ENCODE measurements around the gene RNF151. TPM values are rescaled to one million over a fixed set of nuclear protein-coding genes. Genes with fewer than 3 reads are reported as not detected.
"Not testable (repeated sequence)": the region's sequence is repeated elsewhere in the genome, so short reads cannot be mapped to it uniquely, and the experiment has no call there.

RNF151 gene, protein sequence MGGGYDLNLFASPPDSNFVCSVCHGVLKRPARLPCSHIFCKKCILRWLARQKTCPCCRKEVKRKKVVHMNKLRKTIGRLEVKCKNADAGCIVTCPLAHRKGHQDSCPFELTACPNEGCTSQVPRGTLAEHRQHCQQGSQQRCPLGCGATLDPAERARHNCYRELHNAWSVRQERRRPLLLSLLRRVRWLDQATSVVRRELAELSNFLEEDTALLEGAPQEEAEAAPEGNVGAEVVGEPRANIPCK
- polyA plus RNA-seq (2013), result 0.05 TPM

DNA sequence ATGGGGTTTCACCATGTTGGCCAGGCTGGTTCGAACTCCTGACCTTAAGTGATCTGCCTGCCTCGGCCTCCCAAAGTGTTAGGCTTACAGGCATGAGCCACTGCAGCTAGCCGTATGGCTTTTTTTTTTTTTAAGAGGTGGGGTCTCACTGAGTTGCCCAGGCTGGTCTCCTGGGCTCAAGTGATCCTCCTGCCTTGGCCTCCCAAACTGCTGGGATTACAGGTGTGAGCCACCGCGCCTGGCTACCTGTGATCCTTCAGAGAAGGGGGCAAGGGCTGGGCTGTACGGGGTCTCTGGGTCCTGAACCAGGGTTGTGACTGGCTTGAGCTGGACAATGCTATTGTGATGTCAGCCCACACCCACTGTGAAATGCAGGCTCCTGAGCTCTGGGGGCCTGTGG is at the start of gene RNF151:
Gene RNF151 (plus strand): TSS at position 397 of the 400 bp plus-strand sequence. CDS start 26 bp downstream, outside the sequence.
- H3K4me3 ChIP-seq (ENCODE audit: control insufficient read depth in 1 of 7, extremely low read depth in 1 of 7, insufficient read depth in 4 of 7, low read depth in 2 of 7, low read length in 6 of 7), result peak within 1 kb of the TSS in 6 of 7 experiments; percentile 62 to 96 (median 88)
- peaks cover 0 to 27% (median 18%) of the 10 kb centered on the region in 4 experiments for H3K36me3 ChIP-seq (ENCODE audit: control insufficient read depth in 4 of 4, insufficient read depth in 4 of 4, low read length in 3 of 4)
- ChIA-PET CTCF (interaction anchor here (1.0 to 1.1 kb wide), 3 partner anchors 10 to 77 kb away, joined by 3 read pairs; no protein-coding TSS in a partner anchor), POLR2A (interaction anchor here (0.5 kb wide), 1 partner anchor 20 kb away, joined by 3 read pairs; no protein-coding TSS in a partner anchor)
- no peaks in the 10 kb centered on the region for H3K27me3 ChIP-seq (replicated peaks in 2 of 5; ENCODE audit: control insufficient read depth in 4 of 5, insufficient read depth in 5 of 5, low read length in 4 of 5)
- WGBS (ENCODE audit: insufficient coverage), result 100% methylated on average over 5 of the region's 6 CpGs
- no peak for DNase-seq
- peaks cover 0 to 42% (median 34%) of the 10 kb centered on the region in 4 experiments for H3K4me1 ChIP-seq (ENCODE audit: control extremely low read depth in 1 of 4, control insufficient read depth in 4 of 4, insufficient read depth in 4 of 4, low read length in 3 of 4)
- H3K9me3 ChIP-seq (ENCODE audit: control extremely low read depth in 1 of 5, control insufficient read depth in 4 of 5, insufficient read depth in 2 of 5, low read depth in 1 of 5, low read length in 4 of 5), result no peaks in the 10 kb centered on the region
- peak within 1 kb of the TSS; percentile 95 to 98 for H3K27ac ChIP-seq (ENCODE audit: insufficient read depth in 1 of 2, low read depth in 1 of 2, low read length in 2 of 2, poor library complexity in 1 of 2, severe bottlenecking in 2 of 2)

DNA sequence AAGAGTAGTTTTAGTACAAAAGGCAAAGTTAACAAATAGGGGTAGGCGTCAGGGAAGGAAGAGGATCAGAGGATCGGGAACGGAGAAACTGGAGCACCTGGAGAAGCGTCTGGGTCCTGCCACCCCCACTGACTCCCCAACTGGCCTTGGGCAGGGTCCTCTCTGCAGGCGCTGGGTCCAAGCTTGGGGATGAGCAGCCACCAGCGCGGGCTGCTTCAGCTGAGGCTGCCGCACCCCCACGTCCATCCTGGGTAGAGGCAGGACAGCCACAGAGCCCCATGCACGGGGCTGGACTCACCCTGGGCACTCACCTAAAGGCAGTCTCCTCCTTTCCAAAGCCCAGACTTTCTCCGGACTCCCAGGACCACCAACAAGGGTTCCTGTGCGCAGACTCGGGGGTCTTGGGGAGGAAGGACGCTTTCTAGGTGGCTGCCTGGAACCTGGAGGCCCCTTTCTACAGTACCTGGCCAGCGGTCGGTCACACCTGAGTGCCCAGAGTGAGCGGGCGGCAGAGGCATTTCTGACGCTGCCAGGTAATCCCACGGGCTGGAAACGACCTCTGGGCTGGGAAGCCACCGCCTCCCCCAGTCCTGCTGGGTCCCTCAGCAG is 49.5 kb upstream of the RNF151 start:
- no peak for DNase-seq
- no peak overlapping the region for H3K27ac ChIP-seq (ENCODE audit: insufficient read depth in 1 of 2, low read depth in 1 of 2, low read length in 2 of 2, poor library complexity in 1 of 2, severe bottlenecking in 2 of 2)
- H3K4me3 ChIP-seq (ENCODE audit: control insufficient read depth in 1 of 7, extremely low read depth in 1 of 7, insufficient read depth in 4 of 7, low read depth in 2 of 7, low read length in 6 of 7), result no peak overlapping the region
- peaks cover 0 to 3% (median 2%) of the 10 kb centered on the region in 4 experiments for H3K4me1 ChIP-seq (ENCODE audit: control extremely low read depth in 1 of 4, control insufficient read depth in 4 of 4, insufficient read depth in 4 of 4, low read length in 3 of 4)
- H3K9me3 ChIP-seq (ENCODE audit: control extremely low read depth in 1 of 5, control insufficient read depth in 4 of 5, insufficient read depth in 2 of 5, low read depth in 1 of 5, low read length in 4 of 5), result peaks cover 0 to under 1% (median 0%) of the 10 kb centered on the region in 5 experiments
- 6% methylated on average over 22 of the region's 22 CpGs for WGBS (ENCODE audit: insufficient coverage)
- ChIA-PET POLR2A (interaction anchor here (0.6 kb wide), 1 partner anchor 133 kb away, joined by 3 read pairs; no protein-coding TSS in a partner anchor), CTCF (no interaction called here)
- H3K27me3 ChIP-seq (replicated peaks in 2 of 5; ENCODE audit: control insufficient read depth in 4 of 5, insufficient read depth in 5 of 5, low read length in 4 of 5), result peaks cover under 1 to 92% (median 41%) of the 10 kb centered on the region in 5 experiments
- H3K36me3 ChIP-seq (ENCODE audit: control insufficient read depth in 4 of 4, insufficient read depth in 4 of 4, low read length in 3 of 4), result no peaks in the 10 kb centered on the region

DNA sequence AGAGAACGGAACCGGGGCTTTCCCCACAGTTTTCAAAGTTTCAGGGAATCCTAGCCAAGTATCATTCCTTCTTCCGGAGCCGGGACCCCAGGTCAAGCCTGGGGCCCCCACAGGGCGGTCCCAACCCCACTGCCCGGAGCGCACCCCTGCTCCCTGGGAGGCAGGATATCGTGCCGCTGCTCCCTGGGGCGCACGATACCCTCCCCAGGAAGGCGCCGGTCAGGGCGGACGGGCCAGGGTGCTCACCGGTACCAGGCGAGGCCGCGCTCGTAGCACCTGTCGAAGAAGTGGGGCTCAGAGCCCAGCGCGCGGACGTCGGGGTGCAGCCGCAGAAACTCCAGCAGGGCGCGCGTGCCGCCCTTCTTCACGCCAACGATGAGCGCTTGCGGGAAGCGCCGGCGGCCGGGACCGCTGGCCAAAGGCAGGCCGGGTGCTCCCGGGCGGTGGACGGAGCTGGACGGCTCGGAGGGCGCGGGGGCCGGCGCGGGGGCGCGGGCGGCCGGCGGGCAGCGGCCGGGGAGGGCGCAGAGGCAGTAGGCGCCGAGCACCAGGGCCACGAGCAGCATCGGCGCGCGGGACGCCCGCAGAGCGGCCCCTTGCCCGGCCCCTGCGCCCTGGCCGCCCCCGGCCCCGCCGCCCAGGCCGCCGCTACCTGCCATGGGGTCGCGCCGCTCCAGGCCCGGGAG is 48.8 kb upstream of the RNF151 start:
- peaks cover 0 to 3% (median 2%) of the 10 kb centered on the region in 4 experiments for H3K4me1 ChIP-seq (ENCODE audit: control extremely low read depth in 1 of 4, control insufficient read depth in 4 of 4, insufficient read depth in 4 of 4, low read length in 3 of 4)
- no peak overlapping the region for H3K27ac ChIP-seq (ENCODE audit: insufficient read depth in 1 of 2, low read depth in 1 of 2, low read length in 2 of 2, poor library complexity in 1 of 2, severe bottlenecking in 2 of 2)
- peaks cover 5 to 99% (median 45%) of the 10 kb centered on the region in 5 experiments for H3K27me3 ChIP-seq (replicated peaks in 2 of 5; ENCODE audit: control insufficient read depth in 4 of 5, insufficient read depth in 5 of 5, low read length in 4 of 5)
- no peak overlapping the region for H3K4me3 ChIP-seq (ENCODE audit: control insufficient read depth in 1 of 7, extremely low read depth in 1 of 7, insufficient read depth in 4 of 7, low read depth in 2 of 7, low read length in 6 of 7)
- H3K9me3 ChIP-seq (ENCODE audit: control extremely low read depth in 1 of 5, control insufficient read depth in 4 of 5, insufficient read depth in 2 of 5, low read depth in 1 of 5, low read length in 4 of 5), result peaks cover 0 to 3% (median 0%) of the 10 kb centered on the region in 5 experiments
- WGBS (ENCODE audit: insufficient coverage), result 2% methylated on average over 74 of the region's 81 CpGs
- H3K36me3 ChIP-seq (ENCODE audit: control insufficient read depth in 4 of 4, insufficient read depth in 4 of 4, low read length in 3 of 4), result no peaks in the 10 kb centered on the region
- CTCF ChIA-PET, result no interaction called here
- DNase-seq, result no peak
- POLR2A ChIA-PET, result no interaction called here

DNA sequence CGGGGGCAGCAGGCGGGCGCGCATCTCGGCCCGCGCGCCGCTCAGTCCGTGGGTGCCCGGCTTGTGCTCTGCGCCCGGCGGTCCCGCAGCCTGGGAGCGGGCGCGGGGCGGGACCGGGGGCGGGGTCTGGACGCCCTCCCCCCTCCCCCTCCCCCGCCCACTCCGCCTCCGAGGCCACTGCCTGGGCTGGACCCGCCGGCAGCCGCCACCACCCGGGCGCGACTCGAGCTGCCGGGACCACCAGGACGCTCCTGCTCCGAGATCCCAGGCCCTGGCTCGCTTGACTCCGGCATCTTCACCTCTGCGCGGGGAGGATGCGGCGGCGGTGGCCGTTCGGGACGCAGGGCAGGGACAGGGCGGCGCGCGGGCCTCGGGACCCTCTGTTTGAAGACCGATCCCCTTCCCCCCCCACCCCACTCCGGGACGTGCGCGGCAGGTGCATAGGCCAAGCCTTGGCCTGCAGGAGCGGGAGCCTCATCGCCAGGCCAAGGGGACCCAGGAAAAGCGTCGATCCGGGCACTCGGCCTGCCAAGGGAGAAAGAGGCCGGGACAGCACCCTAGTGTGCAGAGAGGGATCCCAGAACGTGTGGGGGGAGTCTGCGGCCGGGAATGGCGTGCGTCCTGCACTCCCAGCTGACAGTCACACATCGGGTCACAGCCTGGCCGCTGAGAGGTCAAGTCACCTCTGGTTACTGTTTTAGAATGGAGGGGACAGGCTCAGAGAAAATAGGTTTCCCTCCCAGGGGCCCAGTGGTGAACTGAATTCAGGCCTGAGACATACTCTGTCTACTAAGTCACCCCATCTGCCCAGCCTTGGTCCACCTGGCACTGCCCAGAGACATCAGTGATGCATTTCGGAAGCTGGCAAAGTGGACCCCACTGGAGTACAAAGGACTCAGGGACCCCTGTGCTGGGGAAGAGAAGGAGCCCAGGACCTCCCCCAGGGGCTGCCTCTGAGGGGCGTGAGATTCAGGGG is 48.0 kb upstream of the RNF151 start, which contains the start of gene HS3ST6:
Gene HS3ST6 (minus strand): TSS at position 65 of the 976 bp plus-strand sequence. CDS start 92 bp downstream, outside the sequence.
- H3K36me3 ChIP-seq (ENCODE audit: control insufficient read depth in 4 of 4, insufficient read depth in 4 of 4, low read length in 3 of 4), result no peaks in the 10 kb centered on the region
- peaks cover 5 to 99% (median 44%) of the 10 kb centered on the region in 5 experiments for H3K27me3 ChIP-seq (replicated peaks in 2 of 5; ENCODE audit: control insufficient read depth in 4 of 5, insufficient read depth in 5 of 5, low read length in 4 of 5)
- DNase-seq, result no peak
- H3K4me1 ChIP-seq (ENCODE audit: control extremely low read depth in 1 of 4, control insufficient read depth in 4 of 4, insufficient read depth in 4 of 4, low read length in 3 of 4), result peaks cover 0 to 8% (median 3%) of the 10 kb centered on the region in 4 experiments
- H3K4me3 ChIP-seq (ENCODE audit: control insufficient read depth in 1 of 7, extremely low read depth in 1 of 7, insufficient read depth in 4 of 7, low read depth in 2 of 7, low read length in 6 of 7), result no peak within 1 kb of the TSS
- ChIA-PET POLR2A (no interaction called here), CTCF (interaction anchor here (0.6 kb wide), 1 partner anchor 538 kb away, joined by 3 read pairs; no protein-coding TSS in a partner anchor)
- H3K9me3 ChIP-seq (ENCODE audit: control extremely low read depth in 1 of 5, control insufficient read depth in 4 of 5, insufficient read depth in 2 of 5, low read depth in 1 of 5, low read length in 4 of 5), result peaks cover 0 to 3% (median 0%) of the 10 kb centered on the region in 5 experiments
- WGBS (ENCODE audit: insufficient coverage), result 6% methylated on average over 36 of the region's 71 CpGs
- no peak within 1 kb of the TSS for H3K27ac ChIP-seq (ENCODE audit: insufficient read depth in 1 of 2, low read depth in 1 of 2, low read length in 2 of 2, poor library complexity in 1 of 2, severe bottlenecking in 2 of 2)

DNA sequence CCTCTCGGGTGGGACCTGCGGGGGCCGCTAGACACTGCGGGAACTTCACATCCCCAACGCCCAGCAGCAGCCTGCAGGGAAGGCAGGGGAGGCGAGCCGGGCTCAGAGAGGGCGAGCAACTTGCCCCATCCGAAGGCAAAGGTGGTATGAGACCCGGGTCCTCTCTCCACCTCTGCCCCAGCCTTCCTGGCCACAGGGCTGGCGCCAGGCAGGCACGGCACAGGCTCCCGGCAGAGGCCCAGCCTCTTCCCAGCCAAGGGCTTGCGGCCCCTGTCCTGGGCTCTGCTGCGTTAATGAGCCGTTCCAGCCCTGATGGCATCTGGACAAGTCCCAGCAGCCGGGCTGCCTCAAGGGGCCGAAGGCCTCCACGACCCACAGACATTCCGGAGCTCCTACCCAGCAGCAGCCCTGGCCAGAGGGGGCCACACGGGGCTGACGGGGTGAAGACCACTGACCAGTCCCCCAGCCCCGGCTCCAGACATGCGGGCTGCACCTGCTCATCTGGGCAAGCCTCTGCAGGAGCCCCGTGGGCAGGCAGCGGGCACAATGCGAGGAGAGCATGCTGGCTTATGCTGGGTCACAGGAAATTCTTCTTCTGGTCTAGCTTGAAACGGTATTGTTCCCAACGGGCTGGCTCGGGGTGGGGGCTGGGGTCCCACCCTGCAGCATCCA is 47.2 kb upstream of the RNF151 start:
- CTCF ChIA-PET, result interaction anchor here (0.6 to 0.7 kb wide), 2 partner anchors 539 to 1109 kb away, joined by 3 read pairs; no protein-coding TSS in a partner anchor
- Histone ChIP-seq H3K4me3 (ENCODE audit: control insufficient read depth in 1 of 7, extremely low read depth in 1 of 7, insufficient read depth in 4 of 7, low read depth in 2 of 7, low read length in 6 of 7) (no peak overlapping the region), H3K9me3 (ENCODE audit: control extremely low read depth in 1 of 5, control insufficient read depth in 4 of 5, insufficient read depth in 2 of 5, low read depth in 1 of 5, low read length in 4 of 5) (peaks cover 0 to 3% (median 0%) of the 10 kb centered on the region in 5 experiments), H3K36me3 (ENCODE audit: control insufficient read depth in 4 of 4, insufficient read depth in 4 of 4, low read length in 3 of 4) (no peaks in the 10 kb centered on the region), H3K4me1 (ENCODE audit: control extremely low read depth in 1 of 4, control insufficient read depth in 4 of 4, insufficient read depth in 4 of 4, low read length in 3 of 4) (peaks cover 0 to 10% (median 4%) of the 10 kb centered on the region in 4 experiments), H3K27me3 (replicated peaks in 2 of 5; ENCODE audit: control insufficient read depth in 4 of 5, insufficient read depth in 5 of 5, low read length in 4 of 5) (peaks cover 5 to 98% (median 45%) of the 10 kb centered on the region in 5 experiments), H3K27ac (ENCODE audit: insufficient read depth in 1 of 2, low read depth in 1 of 2, low read length in 2 of 2, poor library complexity in 1 of 2, severe bottlenecking in 2 of 2) (no peak overlapping the region)
- POLR2A ChIA-PET, result no interaction called here
- no peak for DNase-seq
- WGBS (ENCODE audit: insufficient coverage), result 32% methylated on average over 30 of the region's 30 CpGs

DNA sequence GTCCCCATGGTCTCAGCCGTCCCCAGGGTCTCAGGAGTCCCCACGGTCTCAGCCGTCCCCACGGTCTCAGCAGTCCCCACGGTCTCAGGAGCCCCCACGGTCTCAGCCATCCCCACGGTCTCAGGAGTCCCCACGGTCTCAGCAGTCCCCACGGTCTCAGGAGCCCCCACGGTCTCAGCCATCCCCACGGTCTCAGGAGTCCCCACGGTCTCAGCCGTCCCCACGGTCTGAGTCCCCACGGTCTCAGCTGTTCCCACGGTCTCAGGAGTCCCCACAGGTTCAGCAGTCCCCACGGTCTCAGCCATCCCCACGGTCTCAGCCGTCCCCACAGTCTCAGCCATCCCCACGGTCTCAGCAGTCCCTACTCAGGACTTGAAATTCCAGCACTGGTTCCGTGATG is 46.5 kb upstream of the RNF151 start:
- CTCF ChIA-PET, result interaction anchor here (0.7 kb wide), 1 partner anchor 1108 kb away, joined by 3 read pairs; no protein-coding TSS in a partner anchor
- not testable (repeated sequence) for DNase-seq
- peaks cover 5 to 96% (median 48%) of the 10 kb centered on the region in 5 experiments for H3K27me3 ChIP-seq (replicated peaks in 2 of 5; ENCODE audit: control insufficient read depth in 4 of 5, insufficient read depth in 5 of 5, low read length in 4 of 5)

More for the DNA sequence above, 46.5 kb upstream of the RNF151 start:
- H3K4me3 ChIP-seq (ENCODE audit: control insufficient read depth in 1 of 7, extremely low read depth in 1 of 7, insufficient read depth in 4 of 7, low read depth in 2 of 7, low read length in 6 of 7); H3K27ac ChIP-seq (ENCODE audit: insufficient read depth in 1 of 2, low read depth in 1 of 2, low read length in 2 of 2, poor library complexity in 1 of 2, severe bottlenecking in 2 of 2); H3K36me3 ChIP-seq (ENCODE audit: control insufficient read depth in 4 of 4, insufficient read depth in 4 of 4, low read length in 3 of 4); POLR2A ChIA-PET; H3K9me3 ChIP-seq (ENCODE audit: control extremely low read depth in 1 of 5, control insufficient read depth in 4 of 5, insufficient read depth in 2 of 5, low read depth in 1 of 5, low read length in 4 of 5): not testable (repeated sequence)
- H3K4me1 ChIP-seq (ENCODE audit: control extremely low read depth in 1 of 4, control insufficient read depth in 4 of 4, insufficient read depth in 4 of 4, low read length in 3 of 4), result peaks cover 0 to 10% (median 4%) of the 10 kb centered on the region in 4 experiments
- 70% methylated on average over 21 of the region's 21 CpGs for WGBS (ENCODE audit: insufficient coverage)

Data from common myeloid progenitor, CD34-positive (primary cell).